ENCODE measurements around the gene CRTC1.

Gene CRTC1

DNA sequence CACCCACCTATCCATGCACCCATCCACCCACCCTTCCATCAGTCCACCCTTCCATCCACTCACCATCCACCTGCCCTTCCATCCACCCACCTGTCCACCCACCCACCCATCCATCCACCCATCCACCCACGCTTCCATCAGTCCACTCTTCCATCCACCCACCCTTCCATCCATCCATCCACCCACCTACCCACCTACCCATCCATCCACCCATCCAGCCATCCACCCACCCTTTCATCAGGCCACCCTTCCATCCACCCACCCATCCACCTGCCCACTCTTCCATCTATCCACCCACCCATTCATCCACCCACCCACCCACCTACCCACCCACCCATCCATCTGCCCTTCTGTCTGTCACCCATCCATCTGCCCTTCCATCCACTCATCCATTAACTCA lies 29.6 kb upstream of the CRTC1 start:
- H3K9me3 ChIP-seq (ENCODE audit: insufficient read depth, low read length, severe bottlenecking): no peaks in the 10 kb centered on the region
- no peaks in the 10 kb centered on the region for H3K27me3 ChIP-seq (ENCODE audit: insufficient read depth, low read length, poor library complexity)
- H4K20me1 ChIP-seq (ENCODE audit: insufficient read depth, low read length): peaks cover 82% of the 10 kb centered on the region
- ATAC-seq (ENCODE audit: insufficient read depth, low read depth) (no peak), DNase-seq (no peak)
- H3K79me2 ChIP-seq (ENCODE audit: insufficient read depth, low read length): peaks cover 71% of the 10 kb centered on the region
- H3K9ac ChIP-seq (ENCODE audit: low read depth, low read length): no peak overlapping the region
- no peaks in the 10 kb centered on the region for H3K4me1 ChIP-seq (ENCODE audit: insufficient read depth, low read length)
- peaks cover 23% of the 10 kb centered on the region for H3K36me3 ChIP-seq (ENCODE audit: insufficient read depth, low read length)
- TF ChIP-seq EZH2 (IDR thresholded peaks at IDR 0.05; ENCODE audit: borderline replicate concordance, low read depth, low read length, severe bottlenecking): no peak
- TF ChIP-seq, protein P1, sequence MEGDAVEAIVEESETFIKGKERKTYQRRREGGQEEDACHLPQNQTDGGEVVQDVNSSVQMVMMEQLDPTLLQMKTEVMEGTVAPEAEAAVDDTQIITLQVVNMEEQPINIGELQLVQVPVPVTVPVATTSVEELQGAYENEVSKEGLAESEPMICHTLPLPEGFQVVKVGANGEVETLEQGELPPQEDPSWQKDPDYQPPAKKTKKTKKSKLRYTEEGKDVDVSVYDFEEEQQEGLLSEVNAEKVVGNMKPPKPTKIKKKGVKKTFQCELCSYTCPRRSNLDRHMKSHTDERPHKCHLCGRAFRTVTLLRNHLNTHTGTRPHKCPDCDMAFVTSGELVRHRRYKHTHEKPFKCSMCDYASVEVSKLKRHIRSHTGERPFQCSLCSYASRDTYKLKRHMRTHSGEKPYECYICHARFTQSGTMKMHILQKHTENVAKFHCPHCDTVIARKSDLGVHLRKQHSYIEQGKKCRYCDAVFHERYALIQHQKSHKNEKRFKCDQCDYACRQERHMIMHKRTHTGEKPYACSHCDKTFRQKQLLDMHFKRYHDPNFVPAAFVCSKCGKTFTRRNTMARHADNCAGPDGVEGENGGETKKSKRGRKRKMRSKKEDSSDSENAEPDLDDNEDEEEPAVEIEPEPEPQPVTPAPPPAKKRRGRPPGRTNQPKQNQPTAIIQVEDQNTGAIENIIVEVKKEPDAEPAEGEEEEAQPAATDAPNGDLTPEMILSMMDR (IDR thresholded peaks at IDR 0.05; ENCODE audit: borderline replicate concordance, extremely low read depth, low read length, poor library complexity, severe bottlenecking): no peak
- H3K4me2 ChIP-seq (ENCODE audit: insufficient read depth, low read length): no peak overlapping the region
- no peak overlapping the region for H3K27ac ChIP-seq (ENCODE audit: low read length)
- no peak overlapping the region for H3K4me3 ChIP-seq (ENCODE audit: low read depth in 1 of 2, low read length in 2 of 2)
- H2AFZ ChIP-seq (ENCODE audit: low read depth, low read length): no peak overlapping the region

DNA sequence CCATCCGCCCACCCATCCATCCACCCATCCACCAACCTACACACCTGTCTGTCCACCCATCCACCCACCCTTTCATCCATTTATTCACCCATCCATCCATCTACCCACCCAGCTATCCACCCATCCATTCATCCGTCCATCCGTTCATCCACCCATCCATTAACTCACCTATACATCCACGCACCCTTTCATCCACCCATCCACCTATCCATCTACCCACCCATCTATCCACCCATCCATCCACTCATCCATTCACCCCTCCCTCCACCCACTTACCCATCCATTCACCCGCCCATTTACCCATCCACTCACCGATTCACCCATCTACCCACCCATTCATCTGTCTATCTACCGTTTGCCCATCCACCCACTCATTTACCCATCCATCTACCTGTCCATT lies 29.0 kb upstream of the CRTC1 start:
- DNase-seq: no peak
- Histone ChIP-seq H2AFZ (ENCODE audit: low read depth, low read length) (no peak overlapping the region), H3K27ac (ENCODE audit: low read length) (no peak overlapping the region), H4K20me1 (ENCODE audit: insufficient read depth, low read length) (peaks cover 82% of the 10 kb centered on the region), H3K4me2 (ENCODE audit: insufficient read depth, low read length) (no peak overlapping the region), H3K27me3 (ENCODE audit: insufficient read depth, low read length, poor library complexity) (no peaks in the 10 kb centered on the region), H3K9ac (ENCODE audit: low read depth, low read length) (no peak overlapping the region), H3K4me3 (ENCODE audit: low read depth in 1 of 2, low read length in 2 of 2) (no peak overlapping the region), H3K36me3 (ENCODE audit: insufficient read depth, low read length) (peaks cover 23% of the 10 kb centered on the region), H3K79me2 (ENCODE audit: insufficient read depth, low read length) (peaks cover 70% of the 10 kb centered on the region), H3K4me1 (ENCODE audit: insufficient read depth, low read length) (no peaks in the 10 kb centered on the region), H3K9me3 (ENCODE audit: insufficient read depth, low read length, severe bottlenecking) (no peaks in the 10 kb centered on the region)
- TF ChIP-seq EZH2 (IDR thresholded peaks at IDR 0.05; ENCODE audit: borderline replicate concordance, low read depth, low read length, severe bottlenecking): no peak
- TF ChIP-seq, protein P1 (IDR thresholded peaks at IDR 0.05; ENCODE audit: borderline replicate concordance, extremely low read depth, low read length, poor library complexity, severe bottlenecking): no peak
- ATAC-seq (ENCODE audit: insufficient read depth, low read depth): no peak

DNA sequence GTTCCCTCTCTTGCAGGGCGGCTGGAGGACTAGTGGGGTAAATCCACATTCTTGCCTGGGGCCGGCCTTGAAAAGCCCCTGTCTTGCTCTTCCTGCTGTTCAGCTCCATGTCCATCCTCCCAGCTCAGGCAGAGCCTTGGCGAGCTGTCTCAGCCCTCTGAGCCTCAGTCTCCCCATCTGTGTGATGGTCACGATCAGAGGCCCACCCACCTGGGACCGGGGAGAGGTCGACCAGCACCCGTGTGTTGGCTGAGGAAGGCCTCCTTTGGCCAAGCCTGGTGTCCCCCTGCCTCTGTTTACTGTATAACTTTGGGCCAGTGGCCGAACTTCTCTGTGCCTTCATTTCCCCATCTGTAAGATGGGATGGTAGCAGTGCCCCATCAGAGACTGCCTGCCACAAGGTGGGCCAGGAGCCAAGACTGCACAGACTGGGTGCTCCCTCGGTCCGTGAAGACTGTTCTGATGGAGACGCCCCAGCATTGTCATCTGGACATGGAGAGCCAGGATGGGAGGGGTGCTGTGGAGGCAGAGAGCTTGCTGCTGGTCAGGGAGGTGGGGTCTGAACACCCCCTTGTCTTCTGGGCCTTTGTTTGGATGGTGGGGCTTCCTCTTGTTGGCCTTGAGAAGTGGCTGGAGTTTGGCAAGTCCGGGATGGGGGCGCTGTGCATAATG lies 28.2 kb upstream of the CRTC1 start:
- Histone ChIP-seq H3K4me3 (ENCODE audit: low read depth in 1 of 2, low read length in 2 of 2) (no peak overlapping the region), H4K20me1 (ENCODE audit: insufficient read depth, low read length) (peaks cover 86% of the 10 kb centered on the region), H3K4me2 (ENCODE audit: insufficient read depth, low read length) (no peak overlapping the region), H3K4me1 (ENCODE audit: insufficient read depth, low read length) (no peaks in the 10 kb centered on the region), H2AFZ (ENCODE audit: low read depth, low read length) (no peak overlapping the region), H3K9ac (ENCODE audit: low read depth, low read length) (no peak overlapping the region), H3K36me3 (ENCODE audit: insufficient read depth, low read length) (peaks cover 16% of the 10 kb centered on the region), H3K9me3 (ENCODE audit: insufficient read depth, low read length, severe bottlenecking) (no peaks in the 10 kb centered on the region), H3K27me3 (ENCODE audit: insufficient read depth, low read length, poor library complexity) (no peaks in the 10 kb centered on the region), H3K27ac (ENCODE audit: low read length) (no peak overlapping the region), H3K79me2 (ENCODE audit: insufficient read depth, low read length) (peaks cover 71% of the 10 kb centered on the region)
- no peak for TF ChIP-seq EZH2 (IDR thresholded peaks at IDR 0.05; ENCODE audit: borderline replicate concordance, low read depth, low read length, severe bottlenecking)
- TF ChIP-seq, protein P1 (IDR thresholded peaks at IDR 0.05; ENCODE audit: borderline replicate concordance, extremely low read depth, low read length, poor library complexity, severe bottlenecking): no peak
- no peak for DNase-seq
- ATAC-seq (ENCODE audit: insufficient read depth, low read depth): no peak
